HUES48 (cell line): ENCODE measurements around the gene MFNG.
"Not testable (repeated sequence)": the region's sequence is repeated elsewhere in the genome, so short reads cannot be mapped to it uniquely, and the experiment has no call there.

ENCODE experiments used
- H3K27ac ChIP-seq: one replicate; pipeline ENCODE4 v1.7.0; 2013; ENCODE audit warnings: low read depth, low read length, inconsistent platforms
- H3K27me3 ChIP-seq: 2 replicates; pipeline ENCODE4 v1.6.1; 2013; ENCODE audit warnings: mild to moderate bottlenecking, low read length; ENCODE audit not compliant: control insufficient read depth, insufficient read depth
- H3K36me3 ChIP-seq: 2 replicates; pipeline ENCODE4 v1.6.1; 2013; ENCODE audit warnings: low read length; ENCODE audit not compliant: control insufficient read depth, insufficient read depth
- H3K4me1 ChIP-seq: 2 replicates; pipeline ENCODE4 v1.6.1; 2013; ENCODE audit warnings: mild to moderate bottlenecking, low read length; ENCODE audit not compliant: control insufficient read depth, insufficient read depth
- H3K4me3 ChIP-seq: 2 replicates; pipeline ENCODE4 v1.5.1; 2013; ENCODE audit warnings: mild to moderate bottlenecking, low read depth, low read length
- H3K9ac ChIP-seq: 2 replicates; pipeline ENCODE4 v1.6.1; 2013; ENCODE audit warnings: mild to moderate bottlenecking, low read depth, low read length, moderate library complexity
- H3K9me3 ChIP-seq: 2 replicates; pipeline ENCODE4 v1.6.1; 2013; ENCODE audit warnings: low read length; ENCODE audit not compliant: control insufficient read depth, insufficient read depth

The MFNG gene, protein sequence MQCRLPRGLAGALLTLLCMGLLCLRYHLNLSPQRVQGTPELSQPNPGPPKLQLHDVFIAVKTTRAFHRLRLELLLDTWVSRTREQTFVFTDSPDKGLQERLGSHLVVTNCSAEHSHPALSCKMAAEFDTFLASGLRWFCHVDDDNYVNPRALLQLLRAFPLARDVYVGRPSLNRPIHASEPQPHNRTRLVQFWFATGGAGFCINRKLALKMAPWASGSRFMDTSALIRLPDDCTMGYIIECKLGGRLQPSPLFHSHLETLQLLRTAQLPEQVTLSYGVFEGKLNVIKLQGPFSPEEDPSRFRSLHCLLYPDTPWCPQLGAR

DNA sequence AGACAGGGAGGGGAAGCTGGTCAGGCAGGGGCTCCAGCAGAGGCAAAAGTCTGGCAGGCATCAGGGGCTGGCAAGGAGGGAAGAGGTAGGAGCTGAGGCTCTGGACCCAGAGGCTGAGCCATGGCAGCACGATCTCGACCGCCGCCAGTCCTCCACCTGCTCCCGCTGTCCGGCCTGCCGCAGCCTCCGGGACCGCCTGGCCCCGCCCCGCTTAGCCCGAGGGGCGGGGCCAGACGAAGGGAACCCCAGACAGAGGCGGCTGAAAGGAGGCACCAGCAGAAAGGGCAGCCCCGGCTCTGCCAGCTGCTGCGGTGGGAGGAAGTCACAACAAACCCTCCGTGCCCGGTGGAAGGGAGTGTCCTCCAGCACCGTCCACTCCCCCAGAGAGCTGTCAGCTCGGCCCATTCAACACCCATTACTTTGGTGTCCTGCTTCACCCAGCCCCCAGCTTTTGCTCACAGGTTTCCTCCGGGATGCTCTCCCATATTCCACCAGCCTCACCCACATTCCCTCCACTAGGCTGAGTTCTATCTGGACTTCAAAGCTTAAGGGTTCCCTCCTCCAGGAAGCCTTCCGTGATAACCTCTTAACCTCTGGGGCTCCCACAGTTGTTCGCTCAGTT, at the start of gene MFNG:
Gene MFNG (minus strand): TSS at position 161 of the 622 bp plus-strand sequence. CDS start 207 bp downstream, outside the sequence.
- no peaks in the 10 kb centered on the region for H3K27me3 ChIP-seq
- no peaks in the 10 kb centered on the region for H3K9me3 ChIP-seq
- H3K9ac ChIP-seq, result no peak within 1 kb of the TSS
- H3K4me3 ChIP-seq, result peak within 1 kb of the TSS; percentile 35; the same call in 1 of the 2 replicates
- no peaks in the 10 kb centered on the region; the same call in 1 of the 2 replicates for H3K36me3 ChIP-seq
- peaks cover 9% of the 10 kb centered on the region; the same call in 1 of the 2 replicates for H3K4me1 ChIP-seq
- no peak within 1 kb of the TSS for H3K27ac ChIP-seq

DNA sequence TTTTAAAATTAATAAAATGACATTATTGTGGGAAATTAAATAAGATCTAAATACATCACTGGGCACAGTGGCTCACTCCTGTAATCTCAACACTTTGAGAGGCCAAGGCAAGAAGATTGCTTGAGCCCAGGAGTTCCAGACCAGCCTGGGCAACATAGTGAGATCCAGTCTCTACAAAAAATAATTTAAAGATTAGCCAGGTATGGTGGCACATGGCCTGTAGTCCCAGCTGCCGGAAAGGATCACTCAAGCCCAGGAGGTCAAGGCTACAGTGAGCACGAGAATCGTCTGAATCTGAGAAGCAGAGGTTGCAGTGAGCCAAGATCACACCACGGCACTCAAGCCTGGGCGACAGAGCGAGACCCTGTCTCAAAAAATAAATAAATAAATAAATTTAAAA, 49.0 kb upstream of the MFNG start:
- Histone ChIP-seq H3K27me3 (no peaks in the 10 kb centered on the region), H3K9ac (no peak overlapping the region), H3K27ac (no peak overlapping the region), H3K4me3 (no peak overlapping the region), H3K9me3 (no peaks in the 10 kb centered on the region), H3K36me3 (no peaks in the 10 kb centered on the region), H3K4me1 (no peaks in the 10 kb centered on the region)

DNA sequence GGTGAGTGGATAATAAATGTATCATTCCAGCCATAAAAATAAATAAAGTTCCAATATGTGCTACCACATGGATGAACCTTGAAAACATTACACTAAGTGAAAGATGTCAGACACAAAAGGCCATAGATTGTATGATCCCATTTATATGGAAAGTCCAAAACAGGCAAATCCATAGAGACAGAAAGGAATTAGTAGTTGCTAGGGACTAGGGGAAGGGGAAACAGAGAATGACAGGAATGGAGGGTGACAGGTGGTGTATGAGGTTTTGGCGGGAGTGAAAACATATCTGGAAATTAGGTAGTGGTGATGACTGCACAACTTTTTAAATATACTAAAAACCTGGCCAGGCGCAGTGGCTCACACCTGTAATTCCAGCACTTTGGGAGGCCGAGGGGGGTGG, 48.3 kb upstream of the MFNG start:
- Histone ChIP-seq H3K36me3 (no peaks in the 10 kb centered on the region), H3K4me3 (no peak overlapping the region), H3K9me3 (no peaks in the 10 kb centered on the region), H3K27me3 (no peaks in the 10 kb centered on the region), H3K27ac (no peak overlapping the region), H3K9ac (no peak overlapping the region), H3K4me1 (no peaks in the 10 kb centered on the region)

DNA sequence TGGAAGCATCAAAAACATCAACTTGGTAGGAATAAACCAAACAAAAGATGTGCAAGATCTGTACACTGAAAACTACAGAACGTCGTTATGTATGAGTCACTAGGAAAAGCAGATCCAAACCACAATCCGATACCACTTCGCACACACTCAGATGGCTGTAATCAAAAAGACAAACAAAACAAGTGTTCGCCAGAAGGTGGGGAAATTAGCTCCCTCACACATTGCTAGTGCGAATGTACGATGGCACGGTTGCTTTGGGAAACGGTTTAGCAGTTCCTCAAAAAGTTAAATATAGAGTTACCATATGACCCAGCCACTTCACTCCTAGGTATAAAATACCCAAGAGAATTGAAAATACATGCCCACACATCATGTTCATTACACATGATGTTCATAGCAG, 47.8 kb upstream of the MFNG start:
- Histone ChIP-seq H3K4me1 (no peaks in the 10 kb centered on the region), H3K9me3 (no peaks in the 10 kb centered on the region), H3K4me3 (no peak overlapping the region), H3K27me3 (no peaks in the 10 kb centered on the region), H3K36me3 (no peaks in the 10 kb centered on the region), H3K27ac (no peak overlapping the region), H3K9ac (no peak overlapping the region)

DNA sequence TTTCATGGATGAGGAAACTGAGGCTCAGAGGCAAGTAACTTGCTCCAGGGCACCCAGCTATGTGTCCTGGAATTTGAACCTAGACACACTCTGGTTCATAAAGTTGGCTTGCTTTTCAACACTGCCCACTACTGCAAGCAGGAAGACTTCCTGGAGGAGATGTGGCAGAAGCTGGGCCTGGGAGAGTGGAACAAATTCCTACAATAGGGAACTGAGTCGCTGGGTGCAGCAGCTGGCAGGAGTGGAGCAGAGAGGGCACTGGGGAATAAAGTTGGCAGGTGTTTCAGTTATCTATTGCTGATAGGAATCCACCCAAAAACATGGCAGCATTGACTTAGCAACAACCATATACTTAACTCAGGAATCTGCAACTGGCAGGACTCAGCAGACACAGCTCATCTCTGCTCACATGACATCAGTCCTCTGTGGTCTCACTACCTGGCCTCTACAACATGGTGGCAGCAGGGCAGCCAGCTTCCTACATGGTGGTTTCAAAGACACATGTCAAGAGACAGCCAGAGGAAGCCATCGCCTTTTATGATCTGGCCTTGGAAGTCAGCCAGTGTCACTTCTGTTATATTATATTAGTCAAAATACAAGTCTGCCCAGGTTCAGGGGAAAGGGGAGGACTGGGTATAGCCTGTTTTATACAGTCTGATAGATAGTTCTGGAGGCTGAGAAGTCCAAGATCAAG, 43.6 kb upstream of the MFNG start:
- Histone ChIP-seq H3K27me3 (no peaks in the 10 kb centered on the region), H3K27ac (no peak overlapping the region), H3K36me3 (no peaks in the 10 kb centered on the region), H3K9ac (no peak overlapping the region), H3K4me1 (no peaks in the 10 kb centered on the region), H3K9me3 (no peaks in the 10 kb centered on the region), H3K4me3 (no peak overlapping the region)

DNA sequence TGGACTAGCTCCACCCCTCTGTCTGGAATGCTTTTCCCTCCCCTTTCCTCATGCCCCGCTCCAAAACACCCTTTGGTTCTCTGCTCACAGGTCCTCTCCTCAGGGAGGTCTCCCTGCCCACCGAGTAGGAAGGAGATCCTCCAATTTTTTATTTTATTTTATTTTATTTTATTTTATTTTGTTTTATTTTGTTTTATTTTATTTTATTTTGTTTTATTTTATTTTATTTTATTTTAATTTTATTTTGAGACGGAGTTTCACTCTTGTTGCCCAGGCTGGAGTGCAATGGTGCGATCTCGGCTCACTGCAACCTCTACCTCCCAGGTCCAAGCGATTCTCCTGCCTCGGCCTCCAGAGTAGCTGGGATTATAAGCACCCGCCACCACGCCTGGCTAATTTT, 41.8 kb upstream of the MFNG start:
- not testable (repeated sequence) for H3K27me3 ChIP-seq, H3K27ac ChIP-seq

DNA sequence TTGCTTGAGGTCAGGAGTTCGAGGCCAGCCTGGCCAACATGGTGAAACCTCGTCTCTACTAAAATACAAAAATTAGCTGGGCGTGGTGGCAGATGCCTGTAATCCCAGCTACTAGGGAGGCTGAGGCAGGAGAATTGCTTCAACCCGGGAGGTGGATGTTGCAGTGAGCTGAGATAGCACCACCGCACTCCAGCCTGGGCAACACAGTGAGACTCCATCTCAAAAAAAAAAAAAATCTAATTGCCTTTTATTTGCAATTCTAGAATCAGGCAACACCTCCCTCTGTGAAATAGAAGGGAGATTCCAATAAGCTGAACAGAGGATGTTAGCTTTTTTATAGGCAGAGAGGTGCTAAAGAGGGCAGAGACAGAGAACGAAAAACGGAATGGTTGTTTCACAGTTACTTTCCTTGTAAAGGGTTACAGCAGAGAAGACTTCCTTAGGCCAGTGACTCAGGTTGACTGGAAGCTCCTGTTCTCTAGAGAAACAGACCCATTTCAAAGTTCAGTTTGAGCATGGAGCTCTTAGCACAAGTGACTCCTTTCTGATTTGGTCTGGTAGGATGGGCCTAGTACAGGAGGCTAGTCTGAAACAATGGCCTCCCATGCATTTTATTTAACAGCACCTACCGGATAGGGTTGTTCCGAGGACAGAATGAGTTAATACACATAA, 41.0 kb upstream of the MFNG start:
- H3K27me3 ChIP-seq, H3K36me3 ChIP-seq, H3K9ac ChIP-seq, H3K4me1 ChIP-seq, H3K27ac ChIP-seq, H3K4me3 ChIP-seq, H3K9me3 ChIP-seq: not testable (repeated sequence)

More for the DNA sequence above, 41.8 kb upstream of the MFNG start:
- H3K9ac ChIP-seq, H3K9me3 ChIP-seq, H3K4me3 ChIP-seq, H3K4me1 ChIP-seq, H3K36me3 ChIP-seq: not testable (repeated sequence)

DNA sequence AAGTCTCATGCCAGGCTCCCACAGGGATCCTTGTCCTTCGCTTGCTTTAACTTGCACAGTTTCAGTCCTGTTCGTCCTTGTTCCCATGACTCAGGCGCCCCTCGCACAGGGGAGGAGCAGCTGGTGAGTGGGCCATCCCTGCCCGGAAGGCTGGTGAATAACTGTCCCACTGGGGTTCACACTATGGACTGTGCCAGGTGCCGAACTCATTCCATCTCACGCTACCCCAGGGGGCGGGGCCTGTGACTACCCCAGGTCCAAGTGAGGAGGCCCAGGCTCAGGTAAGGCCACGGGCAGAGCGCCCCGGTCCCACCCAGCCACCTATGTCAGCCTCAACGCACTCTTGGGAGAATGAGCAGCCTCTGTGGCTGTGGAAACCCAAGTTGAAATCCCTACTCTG, 40.2 kb upstream of the MFNG start:
- Histone ChIP-seq H3K36me3 (no peaks in the 10 kb centered on the region), H3K27me3 (peaks cover under 1% of the 10 kb centered on the region; the same call in 1 of the 2 replicates), H3K9me3 (no peaks in the 10 kb centered on the region), H3K9ac (no peak overlapping the region), H3K27ac (no peak overlapping the region), H3K4me3 (no peak overlapping the region), H3K4me1 (no peaks in the 10 kb centered on the region)

DNA sequence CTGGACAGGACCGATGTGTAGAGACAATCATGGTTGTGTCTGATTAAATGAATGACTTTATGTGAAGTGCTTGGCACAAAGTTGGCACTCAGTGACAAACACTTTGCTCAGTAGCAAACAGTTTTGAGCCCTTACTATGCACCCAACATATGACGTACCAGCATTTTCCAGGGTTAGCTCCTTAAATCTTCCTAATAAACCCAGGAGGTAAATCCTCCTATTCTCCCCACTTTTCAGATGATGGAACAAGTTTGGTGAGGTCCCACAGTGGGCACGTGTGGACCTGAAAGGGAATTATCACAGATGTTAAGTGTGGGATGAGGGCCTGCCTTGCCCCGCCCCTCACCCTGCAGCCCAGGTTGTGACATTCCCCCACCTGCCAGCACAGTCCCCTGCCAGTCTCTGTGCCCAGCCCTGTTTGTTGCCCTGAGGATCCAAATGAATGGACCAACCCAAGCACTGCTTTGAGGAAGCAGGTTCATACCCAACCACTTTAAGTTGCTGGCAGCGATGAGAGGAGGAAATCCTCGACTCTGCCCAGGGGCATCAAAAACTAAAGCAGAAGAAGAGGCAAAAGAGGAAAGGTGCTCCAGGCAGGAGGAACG, 39.7 kb upstream of the MFNG start:
- Histone ChIP-seq H3K4me1 (no peaks in the 10 kb centered on the region), H3K9ac (no peak overlapping the region), H3K4me3 (no peak overlapping the region), H3K36me3 (no peaks in the 10 kb centered on the region), H3K27me3 (peaks cover 3% of the 10 kb centered on the region; the same call in 1 of the 2 replicates), H3K9me3 (no peaks in the 10 kb centered on the region), H3K27ac (no peak overlapping the region)

DNA sequence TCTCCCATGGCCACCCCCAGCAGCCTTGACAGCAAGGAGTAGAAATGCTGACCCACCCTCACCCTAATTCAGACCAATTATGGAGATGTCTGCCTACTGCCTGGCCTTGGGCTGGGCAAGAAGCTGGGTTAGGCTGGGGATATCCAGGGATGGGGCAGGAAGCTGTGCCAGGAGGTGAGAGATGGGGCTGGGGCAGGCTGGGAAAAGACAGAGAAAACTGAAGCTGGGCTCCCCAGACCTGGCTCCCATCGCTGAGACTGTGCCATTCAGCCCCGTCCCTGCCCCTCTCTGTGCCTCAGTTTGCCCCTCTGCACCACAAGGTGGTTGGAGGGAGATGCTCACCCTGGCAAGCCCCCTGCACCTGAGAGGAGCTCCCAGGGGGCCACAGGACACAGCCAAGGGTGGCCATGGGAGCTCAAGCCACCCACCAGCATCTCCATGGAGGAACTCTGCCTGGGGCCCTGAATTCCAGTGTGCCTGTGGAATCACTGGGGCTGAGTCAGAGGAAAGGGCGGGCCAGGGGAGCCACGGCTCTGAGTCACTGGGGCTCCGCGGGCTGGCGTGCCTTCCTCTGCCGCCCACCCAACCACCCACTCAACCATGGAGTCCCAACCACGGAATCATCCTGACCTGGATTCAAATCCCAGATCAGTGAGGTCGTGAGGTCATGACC, 39.0 kb upstream of the MFNG start:
- H3K27me3 ChIP-seq, result peaks cover 4% of the 10 kb centered on the region; the same call in 1 of the 2 replicates
- no peak overlapping the region for H3K27ac ChIP-seq
- H3K36me3 ChIP-seq, result no peaks in the 10 kb centered on the region
- H3K9me3 ChIP-seq, result no peaks in the 10 kb centered on the region
- no peaks in the 10 kb centered on the region for H3K4me1 ChIP-seq
- H3K4me3 ChIP-seq, result no peak overlapping the region
- no peak overlapping the region for H3K9ac ChIP-seq
